Measurements from ENCODE around the gene DEFB112. TPM values are rescaled to one million over a fixed set of nuclear protein-coding genes. Genes with fewer than 3 reads are reported as not detected.

The DEFB112 gene
- total RNA-seq, 1 donor from 2014 or later = not detected

DNA sequence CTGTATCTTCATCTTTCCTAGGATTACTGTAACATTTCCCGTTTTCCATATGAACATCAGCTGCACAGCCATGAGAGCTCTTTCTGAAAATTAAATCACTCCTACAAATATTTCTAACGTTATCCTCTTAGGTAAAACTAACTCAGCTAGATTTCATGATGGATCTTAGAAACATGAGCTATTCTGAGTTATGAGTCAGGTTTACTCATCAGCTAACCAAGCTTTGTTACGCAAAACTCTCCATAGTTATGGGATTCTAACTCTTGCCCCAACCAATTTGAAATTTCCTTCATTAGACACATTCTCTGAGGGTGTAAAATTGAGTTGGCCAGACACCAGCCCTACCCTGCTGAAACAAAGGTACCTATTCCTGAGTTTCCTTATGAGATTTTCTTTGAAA, 41.9 kb downstream of the DEFB112 start:
- Mint-ChIP-seq H3K27me3 (ENCODE audit: low read depth) (peaks cover 4% of the 10 kb centered on the region), H3K27ac (ENCODE audit: unreplicated experiment) (no peak overlapping the region), H3K4me1 (ENCODE audit: low read depth) (no peaks in the 10 kb centered on the region), H3K4me3 (ENCODE audit: unreplicated experiment) (no peak overlapping the region), H3K9me3 (ENCODE audit: low read depth) (no peaks in the 10 kb centered on the region), H3K36me3 (ENCODE audit: low read depth) (no peaks in the 10 kb centered on the region)
- DNase-seq (ENCODE audit: low spot score) = no peak
- TF ChIP-seq, protein P1, sequence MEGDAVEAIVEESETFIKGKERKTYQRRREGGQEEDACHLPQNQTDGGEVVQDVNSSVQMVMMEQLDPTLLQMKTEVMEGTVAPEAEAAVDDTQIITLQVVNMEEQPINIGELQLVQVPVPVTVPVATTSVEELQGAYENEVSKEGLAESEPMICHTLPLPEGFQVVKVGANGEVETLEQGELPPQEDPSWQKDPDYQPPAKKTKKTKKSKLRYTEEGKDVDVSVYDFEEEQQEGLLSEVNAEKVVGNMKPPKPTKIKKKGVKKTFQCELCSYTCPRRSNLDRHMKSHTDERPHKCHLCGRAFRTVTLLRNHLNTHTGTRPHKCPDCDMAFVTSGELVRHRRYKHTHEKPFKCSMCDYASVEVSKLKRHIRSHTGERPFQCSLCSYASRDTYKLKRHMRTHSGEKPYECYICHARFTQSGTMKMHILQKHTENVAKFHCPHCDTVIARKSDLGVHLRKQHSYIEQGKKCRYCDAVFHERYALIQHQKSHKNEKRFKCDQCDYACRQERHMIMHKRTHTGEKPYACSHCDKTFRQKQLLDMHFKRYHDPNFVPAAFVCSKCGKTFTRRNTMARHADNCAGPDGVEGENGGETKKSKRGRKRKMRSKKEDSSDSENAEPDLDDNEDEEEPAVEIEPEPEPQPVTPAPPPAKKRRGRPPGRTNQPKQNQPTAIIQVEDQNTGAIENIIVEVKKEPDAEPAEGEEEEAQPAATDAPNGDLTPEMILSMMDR (IDR thresholded peaks at IDR 0.05) = no peak

DNA sequence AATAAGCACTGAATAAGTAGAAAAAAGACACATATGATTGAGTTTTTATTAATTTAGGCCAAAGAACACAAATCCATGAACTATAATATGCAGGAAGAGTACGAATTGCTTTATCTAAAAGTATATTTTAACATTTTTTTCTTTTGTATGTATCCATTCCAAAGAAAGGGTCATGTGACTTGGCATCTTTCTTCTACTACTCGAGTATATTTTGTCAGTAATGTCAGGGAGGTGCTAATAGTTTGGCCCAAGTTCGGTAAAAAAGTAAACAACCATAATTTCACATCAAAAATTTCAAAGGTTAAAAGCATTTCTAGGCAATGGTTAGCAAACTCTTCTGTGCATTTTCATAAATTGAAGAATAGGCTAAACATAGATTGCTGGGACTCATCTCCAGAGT, 46.6 kb downstream of the DEFB112 start:
- Mint-ChIP-seq H3K27me3 (ENCODE audit: low read depth) (peaks cover 10% of the 10 kb centered on the region), H3K36me3 (ENCODE audit: low read depth) (no peaks in the 10 kb centered on the region), H3K4me3 (ENCODE audit: unreplicated experiment) (no peak overlapping the region), H3K9me3 (ENCODE audit: low read depth) (no peaks in the 10 kb centered on the region), H3K27ac (ENCODE audit: unreplicated experiment) (no peak overlapping the region), H3K4me1 (ENCODE audit: low read depth) (no peaks in the 10 kb centered on the region)
- TF ChIP-seq, protein P1 (IDR thresholded peaks at IDR 0.05) = no peak
- DNase-seq (ENCODE audit: low spot score) = no peak

GRCh38 chr6:49995278-49995677, 54.5 kb downstream of the DEFB112 start:
- Mint-ChIP-seq H3K27ac (ENCODE audit: unreplicated experiment) (no peak overlapping the region), H3K4me3 (ENCODE audit: unreplicated experiment) (no peak overlapping the region), H3K9me3 (ENCODE audit: low read depth) (no peaks in the 10 kb centered on the region), H3K36me3 (ENCODE audit: low read depth) (no peaks in the 10 kb centered on the region), H3K27me3 (ENCODE audit: low read depth) (peaks cover 6% of the 10 kb centered on the region), H3K4me1 (ENCODE audit: low read depth) (no peaks in the 10 kb centered on the region)
- no peak for DNase-seq (ENCODE audit: low spot score)
- TF ChIP-seq, protein P1 (IDR thresholded peaks at IDR 0.05) = no peak

Other genes with a start within 250 kb of the DEFB112 start
- gene CRISP1, start 183.4 kb downstream of the DEFB112 start, total RNA-seq = not detected in 3 replicates
- gene DEFB114, start 85.8 kb downstream of the DEFB112 start, total RNA-seq = not detected in 3 replicates
- gene DEFB113, start 80.3 kb downstream of the DEFB112 start, total RNA-seq = not detected in 3 replicates
- not detected in 3 replicates for gene DEFB110, start 27.9 kb downstream of the DEFB112 start, total RNA-seq